Measurements from ENCODE around the gene SLC27A6.

- TF ChIP-seq CTCF (IDR thresholded peaks at IDR 0.05) (no peak), POLR2A (IDR thresholded peaks at IDR 0.05) (no peak), POLR2AphosphoS5 (IDR thresholded peaks at IDR 0.05) (no peak), EP300 (IDR thresholded peaks at IDR 0.05) (no peak)
Observed at GRCh38 chr5:129049126-129049799, 84.0 kb downstream of the SLC27A6 start.

Data from sigmoid colon (tissue), 4 donors.